Measurements from ENCODE around the gene ZBTB16.

GRCh38 chr11:114026355-114026754, 33.2 kb upstream of the ZBTB16 start:
- TF ChIP-seq EP300 (IDR thresholded peaks at IDR 0.05) (no peak), CTCF (IDR thresholded peaks at IDR 0.05) (no peak)

Data from stomach (tissue), 4 donors.